ENCODE data around the gene GOLPH3L. TPM values are rescaled to one million over a fixed set of nuclear protein-coding genes. Genes with fewer than 3 reads are reported as not detected.

The GOLPH3L gene
- total RNA-seq, 1 donor from 2014 or later: 29.3 TPM

DNA sequence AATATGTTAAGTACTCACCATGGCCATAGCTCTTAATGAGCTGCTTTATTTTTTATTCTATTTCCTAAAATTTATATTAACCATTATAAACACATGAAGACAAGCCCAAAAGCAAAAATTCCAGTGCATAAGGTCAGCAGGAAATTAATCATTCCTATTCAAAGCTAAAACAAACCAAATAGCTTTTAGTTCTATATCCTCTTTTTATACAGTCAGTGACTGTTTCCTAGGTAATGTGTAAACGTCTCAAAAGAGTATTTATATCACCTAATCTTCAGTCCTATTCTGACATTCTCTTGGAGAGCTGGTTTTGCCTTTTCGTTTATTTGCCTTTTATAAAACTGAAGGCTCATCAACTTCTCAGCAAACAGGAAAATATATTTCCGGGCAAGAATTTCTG lies 4.2 kb downstream of the GOLPH3L start:
- DNase-seq (ENCODE audit: low spot score): no peak
- TF ChIP-seq EZH2phosphoT487 (IDR thresholded peaks at IDR 0.05) (no peak), EZH2 (IDR thresholded peaks at IDR 0.05) (no peak)
- TF ChIP-seq, protein P1, sequence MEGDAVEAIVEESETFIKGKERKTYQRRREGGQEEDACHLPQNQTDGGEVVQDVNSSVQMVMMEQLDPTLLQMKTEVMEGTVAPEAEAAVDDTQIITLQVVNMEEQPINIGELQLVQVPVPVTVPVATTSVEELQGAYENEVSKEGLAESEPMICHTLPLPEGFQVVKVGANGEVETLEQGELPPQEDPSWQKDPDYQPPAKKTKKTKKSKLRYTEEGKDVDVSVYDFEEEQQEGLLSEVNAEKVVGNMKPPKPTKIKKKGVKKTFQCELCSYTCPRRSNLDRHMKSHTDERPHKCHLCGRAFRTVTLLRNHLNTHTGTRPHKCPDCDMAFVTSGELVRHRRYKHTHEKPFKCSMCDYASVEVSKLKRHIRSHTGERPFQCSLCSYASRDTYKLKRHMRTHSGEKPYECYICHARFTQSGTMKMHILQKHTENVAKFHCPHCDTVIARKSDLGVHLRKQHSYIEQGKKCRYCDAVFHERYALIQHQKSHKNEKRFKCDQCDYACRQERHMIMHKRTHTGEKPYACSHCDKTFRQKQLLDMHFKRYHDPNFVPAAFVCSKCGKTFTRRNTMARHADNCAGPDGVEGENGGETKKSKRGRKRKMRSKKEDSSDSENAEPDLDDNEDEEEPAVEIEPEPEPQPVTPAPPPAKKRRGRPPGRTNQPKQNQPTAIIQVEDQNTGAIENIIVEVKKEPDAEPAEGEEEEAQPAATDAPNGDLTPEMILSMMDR (IDR thresholded peaks at IDR 0.05): no peak
- H3K9me3 ChIP-seq (ENCODE audit: low read depth): no peaks in the 10 kb centered on the region
- H3K27ac Mint-ChIP-seq: no peak overlapping the region
- H3K79me2 ChIP-seq (ENCODE audit: low read depth): peaks cover 26% of the 10 kb centered on the region
- H3K27me3 Mint-ChIP-seq (ENCODE audit: insufficient read depth, low read depth): no peaks in the 10 kb centered on the region
- peaks cover 15% of the 10 kb centered on the region for H3K36me3 Mint-ChIP-seq
- H3K27ac ChIP-seq: no peak overlapping the region
- peaks cover 31% of the 10 kb centered on the region for H3K36me3 ChIP-seq
- H4K20me1 ChIP-seq (ENCODE audit: low read depth): peaks cover 8% of the 10 kb centered on the region
- no peak overlapping the region for H3K4me3 ChIP-seq
- no peaks in the 10 kb centered on the region for H3K9me3 Mint-ChIP-seq
- no peaks in the 10 kb centered on the region for H3F3A ChIP-seq (ENCODE audit: low read depth)
- H3K4me2 ChIP-seq: no peak overlapping the region
- H3K4me3 Mint-ChIP-seq: no peak overlapping the region
- H2AFZ ChIP-seq (replicated peaks): no peak overlapping the region
- H3K27me3 ChIP-seq: no peaks in the 10 kb centered on the region
- no peak overlapping the region for H3K9ac ChIP-seq
- peaks cover 10% of the 10 kb centered on the region for H3K4me1 ChIP-seq
- H3K4me1 Mint-ChIP-seq: peaks cover 7% of the 10 kb centered on the region

DNA sequence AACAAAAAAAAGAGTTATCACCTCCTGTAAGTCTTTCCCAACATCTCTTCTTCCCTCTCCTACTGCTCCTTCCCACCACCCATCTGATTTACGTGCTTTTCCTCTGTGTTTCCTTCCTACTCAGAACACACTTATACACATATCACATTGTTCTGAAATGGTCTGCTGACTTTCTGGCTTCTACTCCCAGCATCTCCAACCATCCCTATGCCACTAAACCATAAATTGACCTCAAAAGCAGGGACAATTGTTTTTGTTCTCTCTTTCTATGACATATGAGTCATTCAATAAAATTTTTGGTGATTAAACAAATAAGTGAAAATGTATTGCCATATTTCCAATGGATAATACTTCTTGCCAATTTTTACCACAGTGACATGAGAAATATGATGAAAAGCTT lies 8.2 kb downstream of the GOLPH3L start:
- H3K27ac ChIP-seq: no peak overlapping the region
- H3K4me3 ChIP-seq: no peak overlapping the region
- no peaks in the 10 kb centered on the region for H3K9me3 ChIP-seq (ENCODE audit: low read depth)
- H3K4me2 ChIP-seq: no peak overlapping the region
- no peaks in the 10 kb centered on the region for H4K20me1 ChIP-seq (ENCODE audit: low read depth)
- TF ChIP-seq EZH2 (IDR thresholded peaks at IDR 0.05) (no peak), EZH2phosphoT487 (IDR thresholded peaks at IDR 0.05) (no peak)
- TF ChIP-seq, protein P1 (IDR thresholded peaks at IDR 0.05): no peak
- peaks cover 19% of the 10 kb centered on the region for H3K36me3 ChIP-seq
- Mint-ChIP-seq H3K9me3 (no peaks in the 10 kb centered on the region), H3K27me3 (ENCODE audit: insufficient read depth, low read depth) (no peaks in the 10 kb centered on the region), H3K4me1 (no peaks in the 10 kb centered on the region), H3K4me3 (no peak overlapping the region), H3K36me3 (peaks cover 14% of the 10 kb centered on the region), H3K27ac (no peak overlapping the region)
- H3K27me3 ChIP-seq: no peaks in the 10 kb centered on the region
- DNase-seq (ENCODE audit: low spot score): no peak
- no peak overlapping the region for H2AFZ ChIP-seq (replicated peaks)
- H3K9ac ChIP-seq: no peak overlapping the region
- H3F3A ChIP-seq (ENCODE audit: low read depth): no peaks in the 10 kb centered on the region
- H3K4me1 ChIP-seq: no peaks in the 10 kb centered on the region
- no peaks in the 10 kb centered on the region for H3K79me2 ChIP-seq (ENCODE audit: low read depth)

GRCh38 chr1:150686275-150686674 lies 10.7 kb downstream of the GOLPH3L start:
- Histone ChIP-seq H3K4me1 (no peaks in the 10 kb centered on the region), H3K4me2 (no peak overlapping the region), H3F3A (ENCODE audit: low read depth) (no peaks in the 10 kb centered on the region), H3K27me3 (no peaks in the 10 kb centered on the region), H3K4me3 (no peak overlapping the region), H3K36me3 (no peaks in the 10 kb centered on the region), H4K20me1 (ENCODE audit: low read depth) (no peaks in the 10 kb centered on the region), H3K9ac (no peak overlapping the region), H3K27ac (no peak overlapping the region), H3K79me2 (ENCODE audit: low read depth) (no peaks in the 10 kb centered on the region), H2AFZ (replicated peaks) (no peak overlapping the region), H3K9me3 (ENCODE audit: low read depth) (no peaks in the 10 kb centered on the region)
- DNase-seq (ENCODE audit: low spot score): no peak
- Mint-ChIP-seq H3K4me3 (no peak overlapping the region), H3K27ac (no peak overlapping the region), H3K4me1 (no peaks in the 10 kb centered on the region), H3K9me3 (no peaks in the 10 kb centered on the region), H3K36me3 (peaks cover 14% of the 10 kb centered on the region), H3K27me3 (ENCODE audit: insufficient read depth, low read depth) (no peaks in the 10 kb centered on the region)
- TF ChIP-seq EZH2 (IDR thresholded peaks at IDR 0.05) (no peak), EZH2phosphoT487 (IDR thresholded peaks at IDR 0.05) (no peak)
- TF ChIP-seq, protein P1 (IDR thresholded peaks at IDR 0.05): no peak

All from neural progenitor cell (in vitro differentiated cells).